Fibroblast of villous mesenchyme (primary cell): ENCODE data around the gene ANKRD42. TPM values are rescaled to one million over a fixed set of nuclear protein-coding genes. Genes with fewer than 3 reads are reported as not detected.
A peak's percentile ranks its signal among the peaks of the same experiment; 100 is the strongest.

Source experiments
- DNase-seq: peaks from one replicate; pipeline ENCODE4 v3.0.0-alpha.2; 2010; ENCODE audit warnings: low read depth
- H3K4me3 ChIP-seq: 2 replicates; pipeline ENCODE4 v1.5.1; 2011; ENCODE audit warnings: low read depth, mild to moderate bottlenecking, low read length
- CTCF ChIP-seq: IDR thresholded peaks from 2 replicates; pipeline ENCODE4 v1.5.1; 2012; ENCODE audit warnings: low read depth, mild to moderate bottlenecking, low read length; ENCODE audit not compliant: insufficient read depth
- total RNA-seq: library from RNA; depleted of rRNA; stranded (reverse); fragments of >200 nt; gene quantifications from 2 replicates; pipeline ENCODE4 v1.2.3, GENCODE V29; 2012

Gene ANKRD42
- total RNA-seq, 1 donor = 11.2 TPM

- DNase-seq = peak; percentile 40
- H3K4me3 ChIP-seq = peak overlapping the region; percentile 93
- no peak for TF ChIP-seq CTCF
These were observed 33.3 kb upstream of the ANKRD42 start for GRCh38 chr11:83159902-83160865.

DNA sequence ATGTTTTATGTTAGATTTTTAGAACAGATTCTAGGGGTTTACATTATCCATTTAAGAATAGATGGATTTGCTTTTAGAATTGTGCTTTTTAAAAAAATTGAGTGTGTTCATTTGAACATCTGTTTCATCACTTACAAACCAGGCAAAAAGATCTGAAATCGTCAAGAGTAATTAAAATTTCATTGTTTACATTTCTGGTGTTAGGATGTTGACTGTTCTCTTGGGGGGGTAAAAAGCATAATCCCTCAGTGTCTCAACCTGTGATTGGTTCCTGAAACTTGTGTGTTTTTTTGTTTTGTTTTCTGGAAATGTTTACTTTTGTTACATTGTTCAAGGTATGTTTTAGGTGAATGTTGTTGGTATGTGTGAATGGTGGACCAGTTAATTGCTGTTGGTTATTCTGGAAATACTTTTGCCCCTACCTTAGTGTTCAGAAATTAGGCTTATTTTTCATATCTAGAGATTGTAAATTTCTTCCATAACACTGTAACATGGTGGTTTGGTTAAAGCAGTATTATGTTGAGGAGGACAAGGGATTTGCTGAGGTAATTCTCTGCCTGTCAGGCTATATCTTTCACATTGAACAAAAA lies 31.8 kb upstream of the ANKRD42 start:
- DNase-seq = peak; percentile 52
- no peak for TF ChIP-seq CTCF
- H3K4me3 ChIP-seq = no peak overlapping the region

DNA sequence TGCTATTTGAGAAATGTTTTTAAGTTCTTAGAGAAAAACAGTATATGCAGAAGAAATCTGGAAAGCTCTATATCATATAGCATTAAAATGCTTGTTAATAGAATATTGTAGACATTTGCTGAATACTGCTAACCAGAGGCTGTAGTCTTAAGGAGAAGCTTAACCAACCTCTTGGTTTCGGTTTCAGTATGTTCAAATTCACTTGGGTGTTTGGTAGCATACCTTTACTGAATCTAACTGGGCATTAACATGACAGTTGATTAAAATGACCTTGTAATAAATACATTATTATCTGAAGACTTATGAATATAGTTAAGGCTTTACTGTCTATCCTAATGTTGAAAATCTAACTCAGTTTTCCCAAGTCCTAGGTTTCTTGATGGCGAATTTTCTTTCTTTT lies 31.1 kb upstream of the ANKRD42 start:
- H3K4me3 ChIP-seq = no peak overlapping the region
- TF ChIP-seq CTCF = no peak
- peak; percentile 42 for DNase-seq

DNA sequence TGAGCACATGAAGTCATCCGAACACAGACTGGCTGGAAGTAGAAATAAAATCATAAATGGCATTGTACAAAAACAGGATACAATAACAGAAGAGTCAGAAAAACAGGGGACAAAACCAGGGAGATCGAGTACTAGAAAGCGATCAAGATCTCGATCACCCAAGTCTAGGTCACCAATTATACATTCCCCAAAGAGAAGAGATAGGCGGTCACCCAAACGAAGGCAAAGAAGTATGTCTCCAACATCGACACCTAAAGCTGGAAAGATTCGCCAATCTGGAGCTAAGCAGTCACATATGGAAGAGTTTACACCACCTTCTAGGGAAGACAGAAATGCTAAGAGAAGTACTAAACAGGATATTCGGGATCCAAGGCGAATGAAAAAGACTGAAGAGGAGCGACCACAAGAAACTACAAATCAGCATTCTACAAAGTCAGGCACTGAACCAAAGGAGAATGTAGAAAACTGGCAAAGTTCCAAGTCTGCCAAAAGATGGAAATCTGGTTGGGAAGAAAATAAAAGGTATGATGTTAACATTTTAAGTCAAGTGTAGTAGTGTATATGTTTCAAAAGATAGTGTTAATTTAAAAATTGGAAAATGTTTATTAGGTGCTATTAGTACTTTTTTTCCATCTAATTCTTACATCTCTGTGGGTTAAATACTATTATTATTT lies 27.2 kb upstream of the ANKRD42 start:
- TF ChIP-seq CTCF = no peak
- no peak for DNase-seq

DNA sequence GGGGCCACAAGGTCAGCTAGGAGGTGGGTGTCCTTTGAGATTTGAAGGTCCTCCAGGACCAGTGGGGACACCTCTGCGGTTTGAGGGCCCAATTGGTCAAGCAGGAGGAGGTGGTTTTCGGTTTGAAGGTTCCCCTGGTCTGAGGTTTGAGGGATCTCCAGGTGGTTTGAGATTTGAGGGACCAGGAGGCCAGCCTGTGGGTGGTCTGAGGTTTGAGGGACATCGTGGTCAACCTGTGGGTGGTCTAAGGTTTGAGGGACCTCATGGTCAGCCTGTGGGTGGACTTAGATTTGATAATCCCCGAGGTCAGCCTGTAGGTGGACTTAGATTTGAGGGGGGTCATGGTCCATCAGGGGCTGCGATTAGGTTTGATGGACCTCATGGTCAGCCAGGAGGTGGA lies 24.8 kb upstream of the ANKRD42 start:
- no peak for DNase-seq
- no peak overlapping the region for H3K4me3 ChIP-seq
- no peak for TF ChIP-seq CTCF

More for the DNA sequence above, 27.2 kb upstream of the ANKRD42 start:
- H3K4me3 ChIP-seq = no peak overlapping the region

GRCh38 chr11:83170865-83171264 lies 22.6 kb upstream of the ANKRD42 start:
- peak overlapping the region; percentile 21 for H3K4me3 ChIP-seq
- TF ChIP-seq CTCF = no peak
- no peak for DNase-seq
